Transverse colon (tissue), 4 donors: ENCODE measurements around the gene SEC61A1. TPM values are rescaled to one million over a fixed set of nuclear protein-coding genes. Genes with fewer than 3 reads are reported as not detected.

Experiments
- DNase-seq: peaks from one replicate; pipeline ENCODE4 v3.0.0-alpha.2; 2019
- H3K27ac ChIP-seq, 4 donors: fragments of 200-600 bp; sonication (generic); 2 replicates each; pipeline ENCODE4 v1.5.1; 2016 to 2018; ENCODE audit warnings: inconsistent platforms in 4 of 4
- H3K27me3 ChIP-seq: fragments of 200-600 bp; sonication (generic); 2 replicates; pipeline ENCODE4 v1.5.1; 2017; ENCODE audit warnings: inconsistent platforms
- H3K36me3 ChIP-seq, 4 donors: fragments of 200-600 bp; sonication (generic); 2 replicates each; pipeline ENCODE4 v1.5.1; 2017 to 2019; ENCODE audit warnings: inconsistent platforms in 4 of 4
- H3K4me1 ChIP-seq, 4 donors: fragments of 200-600 bp; sonication (generic); 2 replicates each; pipeline ENCODE4 v1.5.1; 2017 to 2020; ENCODE audit warnings: inconsistent platforms in 4 of 4
- H3K4me3 ChIP-seq, 4 donors: fragments of 200-600 bp; sonication (generic); 1 replicate in 1 of 4; 2 replicates in 3 of 4; pipeline versions ENCODE4 v1.5.1 to v1.6.1; 2017 to 2019; ENCODE audit warnings: inconsistent platforms in 4 of 4
- H3K9me3 ChIP-seq, 2 donors: fragments of 200-600 bp; sonication (generic); 2 replicates each; pipeline ENCODE4 v1.5.1; 2017 to 2019; ENCODE audit warnings: inconsistent platforms in 2 of 2
- EP300 ChIP-seq: sonication (generic); formaldehyde crosslinking; IDR thresholded peaks from one replicate; pipeline ENCODE4 v1.6.1; 2017; ENCODE audit warnings: antibody characterized with exemption, low read depth
- POLR2A ChIP-seq: fragments of 450-650 bp; IDR thresholded peaks from one replicate; pipeline ENCODE4 v1.6.1; 2016; ENCODE audit warnings: antibody characterized with exemption, mild to moderate bottlenecking, moderate library complexity
- POLR2AphosphoS5 ChIP-seq, 3 donors: sonication (generic); formaldehyde crosslinking; IDR thresholded peaks; one replicate each; pipeline ENCODE4 v1.6.1; 2016; ENCODE audit warnings: antibody characterized with exemption in 3 of 3
- WGBS, 2 donors: methylation state at CpG; one replicate each; pipeline ENCODE4 v1.1.5; 2018; ENCODE audit warnings: low coverage in 1 of 2; 5-methylcytosine and 5-hydroxymethylcytosine counted together
- in situ Hi-C, 4 donors: fragments of 200-750 bp; cut with MboI; loops; one replicate each; pipeline versions ENCODE4 v1.15.0 to v1.15.1; 2017; ENCODE audit warnings: low sequenced_read_pairs in 3 of 4, low pct_ligation_motif_present in 1 of 4, low pct_unique_long_range_greater_than_20kb in 1 of 4
- intact Hi-C: fragments of 100-400 bp; cut with DNase I; formaldehyde crosslinking; loops from one replicate; pipeline ENCODE4 v1.15.1; 2023; ENCODE audit warnings: low total_unique reads
- total RNA-seq, 4 donors: library from RNA; depleted of rRNA; stranded (reverse); fragments of >200 nt; gene quantifications; one replicate each; pipeline ENCODE4 v1.1.0, GENCODE V29; 2016
- TF ChIP-seq, protein P1 (sequence below), 5 experiments: fragments of 200-600 bp in 3 of 5; fragments of 450-650 bp in 2 of 5; sonication (generic) in 3 of 5; IDR thresholded peaks; 1 replicate in 2 of 5; 2 replicates in 3 of 5; pipeline ENCODE4 v1.5.1; 2016 to 2017; ENCODE audit warnings: antibody characterized with exemption in 5 of 5, inconsistent platforms in 3 of 5, mild to moderate bottlenecking in 2 of 5, moderate library complexity in 1 of 5

The SEC61A1 gene
- total RNA-seq, 4 donors from 2014 or later, result 86.6 to 116 (median 115) TPM

GRCh38 chr3:128056258-128056657, 4.0 kb downstream of the SEC61A1 start:
- Histone ChIP-seq H3K36me3 (peaks cover 0 to 39% (median 21%) of the 10 kb centered on the region in 4 donors), H3K4me3 (no peak overlapping the region), H3K4me1 (peaks cover 23 to 33% (median 26%) of the 10 kb centered on the region in 4 donors), H3K27me3 (no peaks in the 10 kb centered on the region), H3K27ac (no peak overlapping the region), H3K9me3 (no peaks in the 10 kb centered on the region)
- no peak for DNase-seq
- TF ChIP-seq, protein P1, sequence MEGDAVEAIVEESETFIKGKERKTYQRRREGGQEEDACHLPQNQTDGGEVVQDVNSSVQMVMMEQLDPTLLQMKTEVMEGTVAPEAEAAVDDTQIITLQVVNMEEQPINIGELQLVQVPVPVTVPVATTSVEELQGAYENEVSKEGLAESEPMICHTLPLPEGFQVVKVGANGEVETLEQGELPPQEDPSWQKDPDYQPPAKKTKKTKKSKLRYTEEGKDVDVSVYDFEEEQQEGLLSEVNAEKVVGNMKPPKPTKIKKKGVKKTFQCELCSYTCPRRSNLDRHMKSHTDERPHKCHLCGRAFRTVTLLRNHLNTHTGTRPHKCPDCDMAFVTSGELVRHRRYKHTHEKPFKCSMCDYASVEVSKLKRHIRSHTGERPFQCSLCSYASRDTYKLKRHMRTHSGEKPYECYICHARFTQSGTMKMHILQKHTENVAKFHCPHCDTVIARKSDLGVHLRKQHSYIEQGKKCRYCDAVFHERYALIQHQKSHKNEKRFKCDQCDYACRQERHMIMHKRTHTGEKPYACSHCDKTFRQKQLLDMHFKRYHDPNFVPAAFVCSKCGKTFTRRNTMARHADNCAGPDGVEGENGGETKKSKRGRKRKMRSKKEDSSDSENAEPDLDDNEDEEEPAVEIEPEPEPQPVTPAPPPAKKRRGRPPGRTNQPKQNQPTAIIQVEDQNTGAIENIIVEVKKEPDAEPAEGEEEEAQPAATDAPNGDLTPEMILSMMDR (IDR thresholded peaks at IDR 0.05), result no peak
- no peak for TF ChIP-seq POLR2AphosphoS5 (IDR thresholded peaks at IDR 0.05)
- no peak for TF ChIP-seq POLR2A
- TF ChIP-seq EP300, result no peak
- in situ Hi-C loops (no loop called here), intact Hi-C loops (no loop called here)
- 66 to 84% methylated on average over 4 of the region's 4 CpGs for WGBS, 2 donors

- TF ChIP-seq EP300, result no peak
- no peak for TF ChIP-seq POLR2AphosphoS5 (IDR thresholded peaks at IDR 0.05)
- TF ChIP-seq POLR2A, result no peak
- TF ChIP-seq, protein P1 (IDR thresholded peaks at IDR 0.05), result no peak
- Histone ChIP-seq H3K4me3 (no peak overlapping the region), H3K27ac (no peak overlapping the region), H3K36me3 (peaks cover 0 to 81% (median 46%) of the 10 kb centered on the region in 4 donors), H3K9me3 (no peaks in the 10 kb centered on the region), H3K4me1 (peaks cover 0 to 3% (median under 1%) of the 10 kb centered on the region in 4 donors), H3K27me3 (no peaks in the 10 kb centered on the region)
- DNase-seq, result no peak
- intact Hi-C loops (no loop called here), in situ Hi-C loops (no loop called here)
- 80 to 84% methylated on average over 9 to 11 of the region's 11 CpGs for WGBS, 2 donors
Measured at GRCh38 chr3:128060473-128061381, 8.5 kb downstream of the SEC61A1 start.

- in situ Hi-C loops (no loop called here), intact Hi-C loops (no loop called here)
- Histone ChIP-seq H3K4me1 (no peaks in the 10 kb centered on the region), H3K27me3 (no peaks in the 10 kb centered on the region), H3K36me3 (peaks cover 0 to 88% (median 47%) of the 10 kb centered on the region in 4 donors), H3K4me3 (no peak overlapping the region), H3K9me3 (no peaks in the 10 kb centered on the region), H3K27ac (no peak overlapping the region)
- DNase-seq, result no peak
- TF ChIP-seq EP300, result no peak
- no peak for TF ChIP-seq POLR2AphosphoS5 (IDR thresholded peaks at IDR 0.05)
- no peak for TF ChIP-seq POLR2A
- TF ChIP-seq, protein P1 (IDR thresholded peaks at IDR 0.05), result no peak
- WGBS, 2 donors, result 77 to 86% methylated on average over 2 to 8 of the region's 8 CpGs
Measured at GRCh38 chr3:128062033-128062745, 10.0 kb downstream of the SEC61A1 start.

DNA sequence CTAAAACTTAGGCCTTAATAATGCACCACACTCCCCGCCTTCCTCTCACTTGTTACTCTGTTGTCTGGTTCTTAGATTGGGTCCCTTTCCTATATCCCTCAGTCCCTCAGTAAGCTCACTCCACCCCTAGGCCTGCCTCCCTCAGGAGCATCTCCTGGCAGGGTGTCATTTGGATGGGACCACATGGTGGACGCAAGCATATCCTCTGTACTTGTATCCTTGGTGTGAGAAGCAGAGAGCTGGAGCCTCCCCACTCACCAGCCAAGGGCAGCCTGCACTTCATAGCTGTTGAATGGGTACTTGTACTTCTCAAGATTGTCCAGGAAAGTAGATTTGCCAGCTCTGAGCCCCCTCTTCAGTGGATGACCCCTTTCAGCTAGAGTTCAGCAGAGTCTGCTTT, 11.6 kb downstream of the SEC61A1 start:
- Histone ChIP-seq H3K27me3 (no peaks in the 10 kb centered on the region), H3K4me1 (no peaks in the 10 kb centered on the region), H3K27ac (no peak overlapping the region), H3K4me3 (no peak overlapping the region), H3K9me3 (no peaks in the 10 kb centered on the region), H3K36me3 (peaks cover 0 to 93% (median 51%) of the 10 kb centered on the region in 4 donors)
- 95 to 100% methylated on average over 1 to 2 of the region's 2 CpGs for WGBS, 2 donors
- no peak for DNase-seq
- TF ChIP-seq EP300 (no peak), POLR2A (no peak), POLR2AphosphoS5 (IDR thresholded peaks at IDR 0.05) (no peak)
- in situ Hi-C loops (no loop called here), intact Hi-C loops (no loop called here)
